IPS DF 4.7 (cell line): ENCODE measurements around the gene MTERF1.
A peak's percentile ranks its signal among the peaks of the same experiment; 100 is the strongest.
"Not testable (repeated sequence)": the region's sequence is repeated elsewhere in the genome, so short reads cannot be mapped to it uniquely, and the experiment has no call there.

Experiments
- DNase-seq: peaks from one replicate; pipeline ENCODE4 v3.0.0-alpha.2; 2013; ENCODE audit warnings: low spot score; ENCODE audit errors: extremely low read depth

The MTERF1 gene

GRCh38 chr7:91883676-91884362, 3.3 kb upstream of the MTERF1 start:
- DNase-seq = no peak

- no peak for DNase-seq
Measured at GRCh38 chr7:91880016-91880412, 488 bp downstream of the MTERF1 start.

- no peak for DNase-seq
Measured at GRCh38 chr7:91876391-91877133, 3.9 kb downstream of the MTERF1 start.

GRCh38 chr7:91875851-91876250, 4.7 kb downstream of the MTERF1 start:
- no peak for DNase-seq

GRCh38 chr7:91872928-91873327, 7.6 kb downstream of the MTERF1 start:
- no peak for DNase-seq

GRCh38 chr7:91872069-91872468, 8.4 kb downstream of the MTERF1 start:
- no peak for DNase-seq

- no peak for DNase-seq
Measured at GRCh38 chr7:91869661-91870060, 10.8 kb downstream of the MTERF1 start.

- no peak for DNase-seq
Measured at GRCh38 chr7:91866599-91867148, 13.8 kb downstream of the MTERF1 start.

- DNase-seq = no peak
Measured at GRCh38 chr7:91865511-91865910, 15.0 kb downstream of the MTERF1 start.

GRCh38 chr7:91864604-91865003, 15.9 kb downstream of the MTERF1 start:
- DNase-seq = not testable (repeated sequence)

GRCh38 chr7:91864070-91864469, 16.4 kb downstream of the MTERF1 start:
- no peak for DNase-seq

GRCh38 chr7:91852263-91852741, 28.2 kb downstream of the MTERF1 start:
- peak; percentile 14 for DNase-seq

- DNase-seq = no peak
Measured at GRCh38 chr7:91850455-91850854, 30.0 kb downstream of the MTERF1 start.

GRCh38 chr7:91847876-91848588, 32.5 kb downstream of the MTERF1 start:
- no peak for DNase-seq

- no peak for DNase-seq
Measured at GRCh38 chr7:91847231-91847630, 33.3 kb downstream of the MTERF1 start.

- DNase-seq = no peak
Measured at GRCh38 chr7:91846436-91846835, 34.1 kb downstream of the MTERF1 start.

- DNase-seq = no peak
Measured at GRCh38 chr7:91843831-91844230, 36.7 kb downstream of the MTERF1 start.

GRCh38 chr7:91838439-91838838, 42.1 kb downstream of the MTERF1 start:
- no peak for DNase-seq

- DNase-seq = no peak
Measured at GRCh38 chr7:91837397-91838070, 43.0 kb downstream of the MTERF1 start.

- no peak for DNase-seq
Measured at GRCh38 chr7:91835826-91836368, 44.6 kb downstream of the MTERF1 start.
